ENCODE results near the gene FBXO45. TPM values are rescaled to one million over a fixed set of nuclear protein-coding genes. Genes with fewer than 3 reads are reported as not detected.

FBXO45 gene
- total RNA-seq, 3 donors from 2014 or later (not counting 1 experiment from before 2014, with no cell fraction given), result 3.2 to 7.9 (median 7.8) TPM

- Mint-ChIP-seq H3K4me1 (peaks cover 33 to 35% of the 10 kb centered on the region in 2 donors), H3K9me3 (no peaks in the 10 kb centered on the region), H3K4me3 (no peak overlapping the region), H3K27ac (no peak overlapping the region), H3K27me3 (ENCODE audit: low read depth in 2 of 2) (no peaks in the 10 kb centered on the region), H3K36me3 (no peaks in the 10 kb centered on the region)
- ATAC-seq, result no peak
- Histone ChIP-seq H3K9me3 (ENCODE audit: control insufficient read depth, insufficient read depth, low read length) (no peaks in the 10 kb centered on the region), H3K27me3 (ENCODE audit: control insufficient read depth, insufficient read depth, low read length) (no peaks in the 10 kb centered on the region), H3K4me1 (ENCODE audit: control insufficient read depth, insufficient read depth, low read length) (peaks cover 34% of the 10 kb centered on the region), H3K27ac (ENCODE audit: low read length) (no peak overlapping the region), H3K4me3 (ENCODE audit: low read length) (no peak overlapping the region), H3K36me3 (ENCODE audit: control insufficient read depth, insufficient read depth, low read length) (no peaks in the 10 kb centered on the region)
- DNase-seq, result no peak
- 90% methylated on average over 10 of the region's 10 CpGs for WGBS (ENCODE audit: insufficient coverage)
- no peak for TF ChIP-seq CTCF (IDR thresholded peaks at IDR 0.05)
- intact Hi-C loops (cut with micrococcal nuclease), result no loop called here
These were observed 53.2 kb downstream of the FBXO45 start for GRCh38 chr3:196621611-196622010.

- Mint-ChIP-seq H3K27ac (peak overlapping the region; percentile 56 to 73), H3K36me3 (no peaks in the 10 kb centered on the region), H3K27me3 (ENCODE audit: low read depth in 2 of 2) (no peaks in the 10 kb centered on the region), H3K4me3 (peak overlapping the region; percentile 78), H3K4me1 (peaks cover 25 to 29% of the 10 kb centered on the region in 2 donors), H3K9me3 (no peaks in the 10 kb centered on the region)
- Histone ChIP-seq H3K27me3 (ENCODE audit: control insufficient read depth, insufficient read depth, low read length) (no peaks in the 10 kb centered on the region), H3K27ac (ENCODE audit: low read length) (peak overlapping the region; percentile 53), H3K4me3 (ENCODE audit: low read length) (no peak overlapping the region), H3K9me3 (ENCODE audit: control insufficient read depth, insufficient read depth, low read length) (no peaks in the 10 kb centered on the region), H3K4me1 (ENCODE audit: control insufficient read depth, insufficient read depth, low read length) (peaks cover 42% of the 10 kb centered on the region), H3K36me3 (ENCODE audit: control insufficient read depth, insufficient read depth, low read length) (no peaks in the 10 kb centered on the region)
- TF ChIP-seq CTCF (IDR thresholded peaks at IDR 0.05), result no peak
- intact Hi-C loops (cut with micrococcal nuclease), result no loop called here
- peak; percentile 62 to 71 (median 67) for ATAC-seq
- WGBS (ENCODE audit: insufficient coverage), result 31% methylated on average over 12 of the region's 12 CpGs
- peak in 1 of 2 donors; percentile 59 for DNase-seq
These were observed 55.8 kb downstream of the FBXO45 start for GRCh38 chr3:196624067-196624790.

GRCh38 chr3:196624907-196625306, 56.4 kb downstream of the FBXO45 start:
- Histone ChIP-seq H3K4me3 (ENCODE audit: low read length) (no peak overlapping the region), H3K27ac (ENCODE audit: low read length) (peak overlapping the region; percentile 53), H3K9me3 (ENCODE audit: control insufficient read depth, insufficient read depth, low read length) (no peaks in the 10 kb centered on the region), H3K4me1 (ENCODE audit: control insufficient read depth, insufficient read depth, low read length) (peaks cover 46% of the 10 kb centered on the region), H3K27me3 (ENCODE audit: control insufficient read depth, insufficient read depth, low read length) (no peaks in the 10 kb centered on the region), H3K36me3 (ENCODE audit: control insufficient read depth, insufficient read depth, low read length) (no peaks in the 10 kb centered on the region)
- DNase-seq (no peak), ATAC-seq (no peak)
- intact Hi-C loops (cut with micrococcal nuclease), result no loop called here
- H3K4me3 Mint-ChIP-seq, result peak overlapping the region; percentile 78
- peaks cover 27 to 33% of the 10 kb centered on the region in 2 donors for H3K4me1 Mint-ChIP-seq
- H3K27ac Mint-ChIP-seq, result peak overlapping the region; percentile 56 to 73
- H3K27me3 Mint-ChIP-seq (ENCODE audit: low read depth in 2 of 2), result no peaks in the 10 kb centered on the region
- 88% methylated on average over 16 of the region's 16 CpGs for WGBS (ENCODE audit: insufficient coverage)
- no peaks in the 10 kb centered on the region for H3K9me3 Mint-ChIP-seq
- H3K36me3 Mint-ChIP-seq, result no peaks in the 10 kb centered on the region
- no peak for TF ChIP-seq CTCF (IDR thresholded peaks at IDR 0.05)

Measured in natural killer cell (primary cell).